Osteocyte (in vitro differentiated cells): ENCODE measurements around the gene AGAP2. TPM values are rescaled to one million over a fixed set of nuclear protein-coding genes. Genes with fewer than 3 reads are reported as not detected.
"Not testable (repeated sequence)": the region's sequence is repeated elsewhere in the genome, so short reads cannot be mapped to it uniquely, and the experiment has no call there.

Source experiments
- DNase-seq: peaks from one replicate; pipeline ENCODE4 v3.0.0; 2021; ENCODE audit warnings: mixed read lengths; ENCODE audit not compliant: unreplicated experiment; ENCODE audit errors: extremely low spot score
- H3K27ac Mint-ChIP-seq: one replicate; pipeline ENCODE4 v1.8.0; 2021; ENCODE audit warnings: mild to moderate bottlenecking, mixed read lengths; ENCODE audit not compliant: unreplicated experiment
- H3K27me3 Mint-ChIP-seq: one replicate; pipeline ENCODE4 v1.8.0; 2021; ENCODE audit warnings: mixed read lengths; ENCODE audit not compliant: unreplicated experiment
- H3K36me3 Mint-ChIP-seq: one replicate; pipeline ENCODE4 v1.8.0; 2021; ENCODE audit warnings: mixed read lengths; ENCODE audit not compliant: unreplicated experiment
- H3K4me1 Mint-ChIP-seq: one replicate; pipeline ENCODE4 v1.8.0; 2021; ENCODE audit warnings: mixed read lengths; ENCODE audit not compliant: unreplicated experiment
- H3K4me3 Mint-ChIP-seq: one replicate; pipeline ENCODE4 v1.8.0; 2021; ENCODE audit warnings: mild to moderate bottlenecking, moderate library complexity, mixed read lengths; ENCODE audit not compliant: unreplicated experiment
- H3K9me3 Mint-ChIP-seq: one replicate; pipeline ENCODE4 v1.8.0; 2021; ENCODE audit warnings: mixed read lengths; ENCODE audit not compliant: unreplicated experiment
- total RNA-seq: library from RNA; stranded (reverse); gene quantifications from 2 replicates; pipeline ENCODE4 v1.2.1, GENCODE V29; 2021
- TF ChIP-seq, protein P1 (sequence below): fragments of 200-600 bp; sonication (generic); IDR thresholded peaks from 2 replicates; pipeline ENCODE4 v1.5.0; 2021; ENCODE audit warnings: antibody characterized with exemption, mild to moderate bottlenecking, moderate library complexity

Gene AGAP2
- total RNA-seq, 1 donor from 2014 or later, result 2.6 TPM

DNA sequence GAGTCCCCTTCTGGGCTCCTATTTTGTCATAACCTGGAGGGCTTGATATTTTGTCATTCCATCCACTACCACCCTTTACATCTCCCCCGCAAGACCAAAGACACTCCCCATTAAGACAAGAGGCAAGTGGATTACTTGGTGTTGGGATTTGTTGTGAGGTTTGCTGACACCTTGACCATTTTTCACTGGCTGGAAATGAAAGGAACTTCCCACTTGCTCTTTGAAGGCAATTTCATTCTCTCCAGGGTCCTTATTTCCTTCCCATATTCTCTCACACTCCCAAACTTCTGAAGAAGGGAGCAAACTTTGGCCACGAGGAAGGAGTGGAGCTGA lies 14.9 kb downstream of the AGAP2 start:
- Mint-ChIP-seq H3K4me3 (no peak overlapping the region), H3K27ac (no peak overlapping the region), H3K36me3 (peaks cover 22% of the 10 kb centered on the region), H3K9me3 (no peaks in the 10 kb centered on the region), H3K4me1 (peaks cover 23% of the 10 kb centered on the region), H3K27me3 (peaks cover 6% of the 10 kb centered on the region)
- no peak for DNase-seq
- TF ChIP-seq, protein P1, sequence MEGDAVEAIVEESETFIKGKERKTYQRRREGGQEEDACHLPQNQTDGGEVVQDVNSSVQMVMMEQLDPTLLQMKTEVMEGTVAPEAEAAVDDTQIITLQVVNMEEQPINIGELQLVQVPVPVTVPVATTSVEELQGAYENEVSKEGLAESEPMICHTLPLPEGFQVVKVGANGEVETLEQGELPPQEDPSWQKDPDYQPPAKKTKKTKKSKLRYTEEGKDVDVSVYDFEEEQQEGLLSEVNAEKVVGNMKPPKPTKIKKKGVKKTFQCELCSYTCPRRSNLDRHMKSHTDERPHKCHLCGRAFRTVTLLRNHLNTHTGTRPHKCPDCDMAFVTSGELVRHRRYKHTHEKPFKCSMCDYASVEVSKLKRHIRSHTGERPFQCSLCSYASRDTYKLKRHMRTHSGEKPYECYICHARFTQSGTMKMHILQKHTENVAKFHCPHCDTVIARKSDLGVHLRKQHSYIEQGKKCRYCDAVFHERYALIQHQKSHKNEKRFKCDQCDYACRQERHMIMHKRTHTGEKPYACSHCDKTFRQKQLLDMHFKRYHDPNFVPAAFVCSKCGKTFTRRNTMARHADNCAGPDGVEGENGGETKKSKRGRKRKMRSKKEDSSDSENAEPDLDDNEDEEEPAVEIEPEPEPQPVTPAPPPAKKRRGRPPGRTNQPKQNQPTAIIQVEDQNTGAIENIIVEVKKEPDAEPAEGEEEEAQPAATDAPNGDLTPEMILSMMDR, result no peak

DNA sequence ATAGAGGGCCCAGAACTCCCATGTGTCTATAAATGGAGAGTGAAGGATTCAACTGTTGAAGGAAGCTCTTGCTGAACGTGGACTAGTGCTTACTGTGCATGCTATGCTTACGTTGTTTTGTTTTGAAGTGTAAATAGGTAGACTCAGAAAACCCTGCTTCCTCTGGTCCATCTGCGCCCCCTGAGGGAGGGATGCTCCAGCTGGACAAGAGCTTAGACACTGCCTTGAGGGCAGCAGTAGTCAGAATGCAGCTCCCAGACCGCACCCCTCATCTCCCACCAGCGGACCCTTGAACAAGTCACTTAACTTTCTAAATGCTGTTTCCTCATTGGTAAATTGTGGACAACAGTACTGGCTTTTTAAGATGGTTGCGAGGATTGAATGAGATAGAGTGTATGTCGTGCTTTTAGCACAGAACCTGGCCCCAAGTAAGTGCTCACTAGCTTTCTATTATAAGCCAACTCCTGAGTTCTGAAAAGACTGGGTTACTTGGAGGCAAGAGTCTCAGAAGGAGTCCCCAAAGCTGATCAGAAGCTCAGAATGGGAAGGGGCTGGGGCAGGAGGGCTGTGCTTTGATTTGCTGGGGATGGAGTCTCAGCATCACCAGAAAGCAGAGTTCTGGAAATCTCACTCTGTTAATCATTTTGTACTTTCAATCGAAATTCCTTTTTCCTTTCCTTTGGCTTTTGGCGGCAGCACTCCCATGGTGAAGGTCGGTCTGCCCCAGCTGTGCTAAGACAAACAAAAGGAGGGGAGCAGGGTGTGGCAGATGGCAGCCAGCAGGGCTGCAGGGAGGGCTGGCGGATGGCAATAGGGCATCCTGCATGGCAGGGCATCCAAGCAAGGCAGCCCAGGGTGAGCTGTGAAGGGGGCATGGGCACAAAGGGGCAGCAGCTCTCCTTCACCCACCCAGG lies 15.6 kb downstream of the AGAP2 start:
- Mint-ChIP-seq H3K4me3 (no peak overlapping the region), H3K9me3 (no peaks in the 10 kb centered on the region), H3K27me3 (peaks cover 2% of the 10 kb centered on the region), H3K4me1 (peaks cover 23% of the 10 kb centered on the region), H3K27ac (no peak overlapping the region), H3K36me3 (peaks cover 26% of the 10 kb centered on the region)
- DNase-seq, result peak; percentile 76
- TF ChIP-seq, protein P1, result no peak

DNA sequence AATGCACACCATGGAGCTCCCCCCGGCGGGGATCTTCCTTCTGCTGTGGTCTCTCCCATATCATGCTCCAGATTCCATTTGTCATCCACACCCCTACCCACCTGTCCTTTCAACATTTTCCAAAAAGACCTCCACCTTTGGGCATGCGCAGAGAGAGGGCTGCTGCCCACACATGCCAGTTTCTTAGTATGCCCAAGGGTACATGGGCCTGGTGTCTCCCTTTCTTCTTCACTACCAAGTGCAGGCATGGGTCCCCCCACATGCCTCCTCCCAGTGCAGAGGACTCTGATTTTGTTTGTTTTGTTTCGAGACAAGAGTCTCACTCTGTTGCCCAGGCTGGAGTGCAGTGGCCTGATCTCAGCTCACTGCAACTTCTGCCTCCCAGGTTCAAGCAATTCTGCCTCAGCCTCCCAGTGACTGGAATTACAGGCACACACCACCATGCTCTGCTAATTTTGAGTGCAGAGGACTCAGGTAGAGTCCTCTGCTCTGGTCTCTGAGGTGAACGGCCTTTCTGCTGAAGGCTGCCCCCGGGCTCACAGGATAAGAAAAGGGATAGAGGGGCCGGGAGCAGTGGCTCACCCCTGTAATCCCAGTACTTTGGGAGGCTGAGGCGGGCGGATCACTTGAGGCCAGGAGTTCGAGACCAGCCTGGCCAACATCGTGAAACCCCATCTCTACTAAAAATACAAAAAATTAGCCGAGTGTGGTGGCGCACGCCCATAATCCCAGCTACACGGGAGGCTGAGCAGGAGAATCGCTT lies 16.5 kb downstream of the AGAP2 start:
- not testable (repeated sequence) for H3K27me3 Mint-ChIP-seq, H3K4me3 Mint-ChIP-seq, H3K27ac Mint-ChIP-seq, H3K9me3 Mint-ChIP-seq
- H3K36me3 Mint-ChIP-seq, result peaks cover 27% of the 10 kb centered on the region
- peak; percentile 68 for DNase-seq
- peaks cover 22% of the 10 kb centered on the region for H3K4me1 Mint-ChIP-seq

DNA sequence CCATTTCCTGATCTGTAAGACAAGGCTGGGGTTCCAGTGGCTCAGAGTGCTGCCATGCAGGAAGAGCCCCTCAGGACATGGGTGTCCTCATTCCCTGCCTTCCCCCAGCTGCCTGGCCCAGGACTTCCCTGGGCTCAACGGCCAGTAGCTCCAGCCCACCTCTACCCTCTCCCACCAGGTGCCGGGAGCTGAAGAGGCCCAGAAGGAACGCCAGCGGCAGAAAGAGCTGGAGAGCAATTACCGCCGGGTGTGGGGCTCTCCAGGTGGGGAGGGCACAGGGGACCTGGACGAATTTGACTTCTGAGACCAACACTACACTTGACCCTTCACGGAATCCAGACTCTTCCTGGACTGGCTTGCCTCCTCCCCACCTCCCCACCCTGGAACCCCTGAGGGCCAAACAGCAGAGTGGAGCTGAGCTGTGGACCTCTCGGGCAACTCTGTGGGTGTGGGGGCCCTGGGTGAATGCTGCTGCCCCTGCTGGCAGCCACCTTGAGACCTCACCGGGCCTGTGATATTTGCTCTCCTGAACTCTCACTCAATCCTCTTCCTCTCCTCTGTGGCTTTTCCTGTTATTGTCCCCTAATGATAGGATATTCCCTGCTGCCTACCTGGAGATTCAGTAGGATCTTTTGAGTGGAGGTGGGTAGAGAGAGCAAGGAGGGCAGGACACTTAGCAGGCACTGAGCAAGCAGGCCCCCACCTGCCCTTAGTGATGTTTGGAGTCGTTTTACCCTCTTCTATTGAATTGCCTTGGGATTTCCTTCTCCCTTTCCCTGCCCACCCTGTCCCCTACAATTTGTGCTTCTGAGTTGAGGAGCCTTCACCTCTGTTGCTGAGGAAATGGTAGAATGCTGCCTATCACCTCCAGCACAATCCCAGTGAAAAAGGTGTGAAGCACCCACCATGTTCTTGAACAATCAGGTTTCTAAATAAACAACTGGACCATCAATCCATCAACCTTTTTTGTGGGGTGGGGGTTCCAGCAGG lies 17.6 kb downstream of the AGAP2 start:
- H3K27ac Mint-ChIP-seq, result no peak overlapping the region
- no peak overlapping the region for H3K4me3 Mint-ChIP-seq
- peaks cover 16% of the 10 kb centered on the region for H3K4me1 Mint-ChIP-seq
- H3K9me3 Mint-ChIP-seq, result no peaks in the 10 kb centered on the region
- H3K27me3 Mint-ChIP-seq, result no peaks in the 10 kb centered on the region
- H3K36me3 Mint-ChIP-seq, result peaks cover 25% of the 10 kb centered on the region
- TF ChIP-seq, protein P1, result no peak
- peak; percentile 73 for DNase-seq
